SU-DHL-6 (cell line): ENCODE results near the gene NBEA.

Experiments
- EZH2phosphoT487 ChIP-seq: fragments of 200-600 bp; sonication (generic), shearing (Covaris generic); conservative IDR thresholded peaks from 2 replicates; pipeline ENCODE4 v1.6.1; 2018; ENCODE audit warnings: mild to moderate bottlenecking, antibody characterized with exemption, low read length, moderate library complexity, mixed read lengths
- TF ChIP-seq, protein P1 (sequence below): fragments of 200-600 bp; sonication (generic); IDR thresholded peaks from one replicate; pipeline ENCODE4 v1.5.1; 2017; ENCODE audit warnings: antibody characterized with exemption, mild to moderate bottlenecking, low read length, moderate library complexity; ENCODE audit not compliant: insufficient read depth, poor library complexity, severe bottlenecking

DNA sequence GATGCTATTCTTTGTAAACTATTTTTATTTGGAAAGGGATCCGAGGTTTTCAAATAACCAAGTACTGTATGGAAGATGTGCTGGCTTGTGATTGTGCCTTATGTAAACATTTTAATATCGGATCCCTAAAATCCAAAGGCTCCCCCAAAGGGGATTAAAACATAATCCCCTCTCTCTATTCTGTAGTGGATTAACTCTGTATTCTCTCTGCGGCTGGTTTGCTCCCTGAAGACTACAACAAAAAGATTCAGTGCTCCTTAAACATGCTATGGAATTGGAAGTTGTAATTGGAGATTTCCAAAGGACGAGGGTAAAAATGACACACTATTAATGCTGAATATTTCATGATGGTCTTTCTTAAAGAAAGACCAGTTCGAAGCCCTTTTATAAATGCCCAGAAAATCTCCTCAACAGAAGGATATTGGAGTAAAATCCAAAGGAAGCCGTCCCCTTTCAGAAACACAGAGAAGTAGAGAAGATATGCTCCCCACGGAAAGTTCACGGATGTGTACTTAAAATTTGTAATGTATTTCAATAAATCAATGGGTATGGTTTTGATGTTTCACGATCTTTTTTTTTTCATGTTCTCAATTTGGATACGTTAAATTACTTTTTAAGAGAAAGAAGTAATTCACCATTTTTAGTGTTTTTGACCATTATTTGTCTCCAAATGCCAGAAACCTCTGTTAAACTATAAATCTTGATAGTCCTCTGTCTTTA lies 527.9 kb downstream of the NBEA start:
- TF ChIP-seq, protein P1, sequence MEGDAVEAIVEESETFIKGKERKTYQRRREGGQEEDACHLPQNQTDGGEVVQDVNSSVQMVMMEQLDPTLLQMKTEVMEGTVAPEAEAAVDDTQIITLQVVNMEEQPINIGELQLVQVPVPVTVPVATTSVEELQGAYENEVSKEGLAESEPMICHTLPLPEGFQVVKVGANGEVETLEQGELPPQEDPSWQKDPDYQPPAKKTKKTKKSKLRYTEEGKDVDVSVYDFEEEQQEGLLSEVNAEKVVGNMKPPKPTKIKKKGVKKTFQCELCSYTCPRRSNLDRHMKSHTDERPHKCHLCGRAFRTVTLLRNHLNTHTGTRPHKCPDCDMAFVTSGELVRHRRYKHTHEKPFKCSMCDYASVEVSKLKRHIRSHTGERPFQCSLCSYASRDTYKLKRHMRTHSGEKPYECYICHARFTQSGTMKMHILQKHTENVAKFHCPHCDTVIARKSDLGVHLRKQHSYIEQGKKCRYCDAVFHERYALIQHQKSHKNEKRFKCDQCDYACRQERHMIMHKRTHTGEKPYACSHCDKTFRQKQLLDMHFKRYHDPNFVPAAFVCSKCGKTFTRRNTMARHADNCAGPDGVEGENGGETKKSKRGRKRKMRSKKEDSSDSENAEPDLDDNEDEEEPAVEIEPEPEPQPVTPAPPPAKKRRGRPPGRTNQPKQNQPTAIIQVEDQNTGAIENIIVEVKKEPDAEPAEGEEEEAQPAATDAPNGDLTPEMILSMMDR, result no peak
- TF ChIP-seq EZH2phosphoT487, result no peak
